ENCODE data around the gene FARSA.

Gene FARSA

GRCh38 chr19:12885749-12886650 lies 47.5 kb downstream of the FARSA start:
- DNase-seq (ENCODE audit: low read depth), result no peak
- H3K4me3 ChIP-seq (ENCODE audit: low read length), result peak overlapping the region; percentile 38
- TF ChIP-seq, protein P1, sequence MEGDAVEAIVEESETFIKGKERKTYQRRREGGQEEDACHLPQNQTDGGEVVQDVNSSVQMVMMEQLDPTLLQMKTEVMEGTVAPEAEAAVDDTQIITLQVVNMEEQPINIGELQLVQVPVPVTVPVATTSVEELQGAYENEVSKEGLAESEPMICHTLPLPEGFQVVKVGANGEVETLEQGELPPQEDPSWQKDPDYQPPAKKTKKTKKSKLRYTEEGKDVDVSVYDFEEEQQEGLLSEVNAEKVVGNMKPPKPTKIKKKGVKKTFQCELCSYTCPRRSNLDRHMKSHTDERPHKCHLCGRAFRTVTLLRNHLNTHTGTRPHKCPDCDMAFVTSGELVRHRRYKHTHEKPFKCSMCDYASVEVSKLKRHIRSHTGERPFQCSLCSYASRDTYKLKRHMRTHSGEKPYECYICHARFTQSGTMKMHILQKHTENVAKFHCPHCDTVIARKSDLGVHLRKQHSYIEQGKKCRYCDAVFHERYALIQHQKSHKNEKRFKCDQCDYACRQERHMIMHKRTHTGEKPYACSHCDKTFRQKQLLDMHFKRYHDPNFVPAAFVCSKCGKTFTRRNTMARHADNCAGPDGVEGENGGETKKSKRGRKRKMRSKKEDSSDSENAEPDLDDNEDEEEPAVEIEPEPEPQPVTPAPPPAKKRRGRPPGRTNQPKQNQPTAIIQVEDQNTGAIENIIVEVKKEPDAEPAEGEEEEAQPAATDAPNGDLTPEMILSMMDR (IDR thresholded peaks at IDR 0.05; ENCODE audit: insufficient read depth, low read depth, low read length, missing control alignments), result no peak

DNA sequence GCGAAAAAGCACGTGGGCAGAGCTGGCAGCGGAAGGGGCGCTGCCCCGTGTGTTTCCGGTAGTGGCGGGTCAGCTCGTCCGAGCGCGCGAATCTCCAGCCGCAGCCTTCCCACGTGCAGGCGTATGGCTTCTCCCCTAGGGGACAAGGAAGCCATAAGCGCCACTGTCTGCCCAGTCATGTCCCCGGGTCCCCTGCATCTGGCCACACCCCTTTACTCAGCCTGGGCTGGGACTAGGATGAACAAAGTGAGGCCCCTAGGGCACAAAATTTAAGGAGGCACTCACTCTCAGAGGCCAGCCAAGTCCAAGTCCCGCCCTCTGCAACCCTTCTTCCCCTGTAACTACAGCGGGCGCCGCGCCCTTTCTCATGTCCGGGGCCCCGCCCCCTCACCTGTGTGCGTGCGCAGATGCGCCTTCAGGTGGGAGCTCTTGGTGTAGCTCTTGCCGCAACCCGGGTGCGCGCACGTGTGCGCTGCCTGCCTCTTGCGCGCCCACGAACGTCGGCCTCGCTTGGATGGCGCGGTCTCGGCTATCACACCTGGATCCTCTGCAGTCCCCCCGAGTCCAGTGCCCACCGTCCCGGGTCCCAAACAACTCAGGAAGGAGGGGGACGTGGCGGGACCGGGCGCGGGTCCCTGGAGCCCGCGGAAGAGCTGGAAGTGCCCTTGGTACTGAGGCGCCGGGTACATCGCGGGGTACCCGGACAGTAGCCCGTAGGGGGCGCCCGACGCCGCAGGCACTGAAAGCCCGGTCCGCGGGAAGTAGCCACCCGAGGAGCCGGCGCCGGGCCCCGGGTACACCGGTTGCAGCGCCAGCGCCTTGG lies 48.4 kb downstream of the FARSA start:
- DNase-seq (ENCODE audit: low read depth), result peak; percentile 93
- peak overlapping the region; percentile 38 for H3K4me3 ChIP-seq (ENCODE audit: low read length)
- TF ChIP-seq, protein P1 (IDR thresholded peaks at IDR 0.05; ENCODE audit: insufficient read depth, low read depth, low read length, missing control alignments), result peak; percentile 35

- peak overlapping the region; percentile 38 for H3K4me3 ChIP-seq (ENCODE audit: low read length)
- TF ChIP-seq, protein P1 (IDR thresholded peaks at IDR 0.05; ENCODE audit: insufficient read depth, low read depth, low read length, missing control alignments), result no peak
- no peak for DNase-seq (ENCODE audit: low read depth)
Observed at GRCh38 chr19:12884627-12884925, 48.9 kb downstream of the FARSA start.

- H3K4me3 ChIP-seq (ENCODE audit: low read length), result no peak overlapping the region
- TF ChIP-seq, protein P1 (IDR thresholded peaks at IDR 0.05; ENCODE audit: insufficient read depth, low read depth, low read length, missing control alignments), result no peak
- DNase-seq (ENCODE audit: low read depth), result no peak
Observed at GRCh38 chr19:12884202-12884601, 49.3 kb downstream of the FARSA start.

DNA sequence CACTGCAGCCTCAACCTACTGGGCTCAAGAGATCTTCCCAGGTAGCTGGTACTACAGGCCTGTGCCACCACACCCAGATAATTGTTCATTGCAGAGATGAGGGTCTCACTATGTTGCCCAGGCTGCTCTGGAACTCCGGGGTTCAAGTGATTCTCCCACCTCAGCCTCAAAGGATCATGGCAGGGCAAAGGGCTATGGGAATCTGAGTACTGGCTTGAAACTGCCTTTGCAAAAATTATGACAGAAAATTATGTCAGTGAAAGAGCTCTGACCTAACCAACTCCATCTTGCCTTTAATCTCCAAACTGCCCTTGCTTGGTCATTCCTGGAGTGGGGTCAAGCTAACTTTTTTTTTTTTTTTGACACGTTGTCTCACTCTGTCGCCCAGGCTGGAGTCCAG lies 50.9 kb downstream of the FARSA start:
- H3K4me3 ChIP-seq (ENCODE audit: low read length), result no peak overlapping the region
- DNase-seq (ENCODE audit: low read depth), result no peak
- TF ChIP-seq, protein P1 (IDR thresholded peaks at IDR 0.05; ENCODE audit: insufficient read depth, low read depth, low read length, missing control alignments), result no peak

DNA sequence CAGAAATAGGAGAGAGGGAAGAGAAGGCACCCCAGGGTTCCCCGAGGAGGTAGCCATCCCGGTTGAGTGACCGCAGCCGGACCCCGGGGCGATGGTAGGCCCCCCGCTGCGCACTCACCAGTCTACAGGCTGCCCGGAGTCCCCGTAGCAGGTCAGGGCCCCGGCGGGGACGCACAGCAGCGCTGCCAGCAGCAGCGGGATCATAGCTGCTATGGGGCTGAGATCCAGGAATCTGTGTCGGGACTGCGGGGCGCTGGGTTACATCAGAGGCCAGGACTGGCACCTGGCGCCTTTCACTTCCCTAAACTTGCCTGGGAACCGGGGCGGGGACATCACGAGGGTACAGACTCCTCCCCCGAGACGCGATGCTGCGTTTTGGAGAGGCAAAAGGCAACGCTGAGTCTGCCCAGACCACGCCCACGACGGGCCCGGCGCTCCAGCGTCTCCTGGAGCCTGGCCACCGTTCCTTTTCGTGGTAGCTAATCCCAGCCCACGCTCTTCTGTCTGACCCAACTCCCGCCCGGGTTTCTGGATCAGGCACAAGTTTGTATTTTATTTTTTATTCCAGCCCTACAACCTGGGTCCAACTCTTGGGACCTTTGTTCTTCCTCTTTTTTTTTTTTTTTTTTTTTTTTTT lies 52.2 kb downstream of the FARSA start, which contains the start of gene DNASE2:
TSS of gene DNASE2 (minus strand) at position 278 of the 637 bp plus-strand sequence. CDS start at position 204, 74 bp downstream.
- DNase-seq (ENCODE audit: low read depth), result peak; percentile 97
- peak within 1 kb of the TSS; percentile 86 for H3K4me3 ChIP-seq (ENCODE audit: low read length)
- TF ChIP-seq, protein P1 (IDR thresholded peaks at IDR 0.05; ENCODE audit: insufficient read depth, low read depth, low read length, missing control alignments), result no peak
